ENCODE measurements around the gene MGP.

GRCh38 chr12:14876833-14877232 is 8.8 kb downstream of the MGP start:
- TF ChIP-seq POLR2A (IDR thresholded peaks at IDR 0.05) (no peak), CTCF (IDR thresholded peaks at IDR 0.05) (no peak)

Measured in transverse colon (tissue), 3 donors.